ENCODE measurements around the gene PTGFR.

PTGFR gene, protein sequence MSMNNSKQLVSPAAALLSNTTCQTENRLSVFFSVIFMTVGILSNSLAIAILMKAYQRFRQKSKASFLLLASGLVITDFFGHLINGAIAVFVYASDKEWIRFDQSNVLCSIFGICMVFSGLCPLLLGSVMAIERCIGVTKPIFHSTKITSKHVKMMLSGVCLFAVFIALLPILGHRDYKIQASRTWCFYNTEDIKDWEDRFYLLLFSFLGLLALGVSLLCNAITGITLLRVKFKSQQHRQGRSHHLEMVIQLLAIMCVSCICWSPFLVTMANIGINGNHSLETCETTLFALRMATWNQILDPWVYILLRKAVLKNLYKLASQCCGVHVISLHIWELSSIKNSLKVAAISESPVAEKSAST

DNA sequence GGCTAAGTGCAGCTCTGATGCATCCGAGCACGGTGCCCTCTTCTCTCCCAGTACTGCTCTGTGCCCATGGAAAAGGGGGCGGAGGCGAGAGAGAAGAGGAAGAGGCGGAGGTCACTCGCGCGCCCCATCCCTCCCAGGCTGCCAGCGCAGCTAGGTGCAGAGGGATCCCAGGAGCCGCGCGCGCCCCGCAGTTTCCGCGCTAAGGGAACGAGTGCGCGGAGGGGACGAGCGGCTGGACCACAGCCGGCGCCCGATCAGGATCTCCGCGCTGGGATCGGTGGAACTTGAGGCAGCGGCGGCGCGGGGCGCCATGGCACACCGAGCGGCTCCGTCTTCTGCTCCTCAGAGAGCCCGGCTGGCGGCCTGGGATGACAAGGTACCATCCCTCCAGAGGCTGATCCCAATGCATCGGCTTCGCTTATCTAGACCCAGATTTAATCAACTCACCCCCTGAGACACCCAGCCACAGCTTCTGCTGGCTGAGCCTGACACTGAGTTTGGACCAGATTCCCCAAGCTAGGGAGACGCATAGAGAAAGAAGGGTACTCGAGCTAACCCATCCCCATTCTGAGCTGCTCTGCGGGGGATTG is at the start of gene PTGFR:
Gene PTGFR, plus strand, starts transcription at position 114 of the 590 bp plus-strand sequence. CDS start 1,770 bp downstream, outside the sequence.
- Histone ChIP-seq H3K79me2 (ENCODE audit: low read length) (no peaks in the 10 kb centered on the region), H4K20me1 (ENCODE audit: insufficient read depth, low read length) (no peaks in the 10 kb centered on the region), H3K4me3 (ENCODE audit: low read length) (no peak within 1 kb of the TSS), H3K9me3 (ENCODE audit: insufficient read depth, low read length) (no peaks in the 10 kb centered on the region), H3K27ac (ENCODE audit: low read length) (no peak within 1 kb of the TSS), H3K27me3 (ENCODE audit: low read depth, low read length) (no peaks in the 10 kb centered on the region), H3K36me3 (replicated peaks; ENCODE audit: low read depth, low read length) (no peaks in the 10 kb centered on the region), H3K4me1 (ENCODE audit: low read length) (no peaks in the 10 kb centered on the region), H3K9ac (ENCODE audit: low read length) (no peak within 1 kb of the TSS), H3K4me2 (ENCODE audit: low read length) (no peak within 1 kb of the TSS), H2AFZ (ENCODE audit: low read depth, low read length) (no peak within 1 kb of the TSS)
- TF ChIP-seq CTCF (IDR thresholded peaks at IDR 0.05; ENCODE audit: low read depth, low read length) (no peak), EZH2phosphoT487 (IDR thresholded peaks at IDR 0.05; ENCODE audit: low read depth) (no peak)

DNA sequence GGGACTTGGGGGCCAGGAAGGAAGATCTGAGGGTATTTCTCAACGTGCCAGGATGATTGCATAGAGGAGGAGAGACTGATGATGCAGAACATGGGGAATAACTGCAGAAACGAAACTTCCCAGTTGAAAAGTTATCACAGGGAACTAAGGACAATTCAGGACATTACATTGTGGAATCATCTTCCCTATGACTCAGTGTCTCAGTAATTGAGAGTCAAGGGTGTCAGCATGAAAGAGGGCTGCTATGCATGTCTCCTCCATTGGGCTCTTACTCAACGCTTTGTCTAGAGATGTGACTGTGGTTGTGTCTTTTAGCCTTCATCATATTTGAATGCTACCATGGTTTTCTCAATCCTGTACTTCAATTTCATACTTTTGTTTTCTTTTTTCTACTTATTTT is 48.9 kb upstream of the PTGFR start:
- Histone ChIP-seq H3K4me1 (ENCODE audit: low read length) (no peaks in the 10 kb centered on the region), H4K20me1 (ENCODE audit: insufficient read depth, low read length) (no peaks in the 10 kb centered on the region), H3K27me3 (ENCODE audit: low read depth, low read length) (no peaks in the 10 kb centered on the region), H3K9ac (ENCODE audit: low read length) (no peak overlapping the region), H3K79me2 (ENCODE audit: low read length) (no peaks in the 10 kb centered on the region), H3K27ac (ENCODE audit: low read length) (no peak overlapping the region), H3K4me3 (ENCODE audit: low read length) (no peak overlapping the region), H3K36me3 (replicated peaks; ENCODE audit: low read depth, low read length) (no peaks in the 10 kb centered on the region), H2AFZ (ENCODE audit: low read depth, low read length) (no peak overlapping the region), H3K4me2 (ENCODE audit: low read length) (no peak overlapping the region), H3K9me3 (ENCODE audit: insufficient read depth, low read length) (no peaks in the 10 kb centered on the region)
- TF ChIP-seq CTCF (IDR thresholded peaks at IDR 0.05; ENCODE audit: low read depth, low read length): no peak
- no peak for TF ChIP-seq EZH2phosphoT487 (IDR thresholded peaks at IDR 0.05; ENCODE audit: low read depth)

DNA sequence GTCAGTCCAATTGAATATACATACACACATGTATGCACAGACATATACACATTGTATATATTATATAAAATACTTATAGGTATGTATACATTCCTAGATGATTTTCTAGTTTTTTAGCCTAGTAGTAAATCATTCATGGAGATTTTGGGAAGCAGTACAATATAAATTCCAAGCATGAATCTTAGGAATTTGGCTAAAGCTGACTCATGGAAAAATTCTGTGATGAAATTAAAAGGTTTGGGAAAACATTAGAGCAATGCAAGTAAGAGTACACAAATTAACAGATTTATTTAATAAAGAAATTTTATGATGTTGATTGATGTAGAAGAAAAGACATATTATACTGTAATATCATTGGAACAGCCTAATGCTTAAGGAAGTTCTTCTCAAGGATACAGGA is 43.7 kb upstream of the PTGFR start:
- H3K79me2 ChIP-seq (ENCODE audit: low read length): no peaks in the 10 kb centered on the region
- no peaks in the 10 kb centered on the region for H3K36me3 ChIP-seq (replicated peaks; ENCODE audit: low read depth, low read length)
- no peaks in the 10 kb centered on the region for H3K4me1 ChIP-seq (ENCODE audit: low read length)
- H4K20me1 ChIP-seq (ENCODE audit: insufficient read depth, low read length): no peaks in the 10 kb centered on the region
- H3K9ac ChIP-seq (ENCODE audit: low read length): no peak overlapping the region
- no peak overlapping the region for H3K27ac ChIP-seq (ENCODE audit: low read length)
- no peak overlapping the region for H2AFZ ChIP-seq (ENCODE audit: low read depth, low read length)
- no peaks in the 10 kb centered on the region for H3K9me3 ChIP-seq (ENCODE audit: insufficient read depth, low read length)
- no peak overlapping the region for H3K4me3 ChIP-seq (ENCODE audit: low read length)
- TF ChIP-seq EZH2phosphoT487 (IDR thresholded peaks at IDR 0.05; ENCODE audit: low read depth) (no peak), CTCF (IDR thresholded peaks at IDR 0.05; ENCODE audit: low read depth, low read length) (no peak)
- H3K4me2 ChIP-seq (ENCODE audit: low read length): no peak overlapping the region
- H3K27me3 ChIP-seq (ENCODE audit: low read depth, low read length): no peaks in the 10 kb centered on the region

DNA sequence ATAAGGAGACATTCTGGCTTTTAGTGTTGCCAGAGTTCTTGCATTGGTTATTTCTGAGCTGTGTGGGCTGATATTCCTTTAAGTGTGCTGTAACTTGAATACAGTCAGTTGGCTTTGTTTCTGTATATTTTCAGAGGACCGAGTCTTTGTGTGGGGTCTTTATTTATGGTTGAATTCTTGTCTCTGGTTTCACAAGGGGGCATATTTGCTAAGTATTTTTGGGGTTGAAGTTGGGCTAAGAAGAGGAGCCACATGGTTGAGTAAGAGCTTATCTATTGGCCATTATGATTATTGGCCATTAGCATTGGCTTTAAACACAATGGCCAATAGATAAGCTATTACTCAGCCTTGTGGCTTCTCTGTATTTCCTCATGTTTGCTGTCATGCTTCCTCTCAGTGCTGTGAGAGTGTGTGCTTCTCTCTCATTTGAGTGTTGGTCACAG is 26.3 kb upstream of the PTGFR start:
- no peaks in the 10 kb centered on the region for H3K9me3 ChIP-seq (ENCODE audit: insufficient read depth, low read length)

More for the DNA sequence above, 26.3 kb upstream of the PTGFR start:
- H3K79me2 ChIP-seq (ENCODE audit: low read length): no peaks in the 10 kb centered on the region
- no peaks in the 10 kb centered on the region for H3K4me1 ChIP-seq (ENCODE audit: low read length)
- H3K4me2 ChIP-seq (ENCODE audit: low read length): no peak overlapping the region
- no peak overlapping the region for H3K27ac ChIP-seq (ENCODE audit: low read length)
- H3K9ac ChIP-seq (ENCODE audit: low read length): no peak overlapping the region
- no peaks in the 10 kb centered on the region for H3K36me3 ChIP-seq (replicated peaks; ENCODE audit: low read depth, low read length)
- no peak overlapping the region for H3K4me3 ChIP-seq (ENCODE audit: low read length)
- no peaks in the 10 kb centered on the region for H3K27me3 ChIP-seq (ENCODE audit: low read depth, low read length)
- TF ChIP-seq EZH2phosphoT487 (IDR thresholded peaks at IDR 0.05; ENCODE audit: low read depth): no peak
- TF ChIP-seq CTCF (IDR thresholded peaks at IDR 0.05; ENCODE audit: low read depth, low read length): no peak
- no peak overlapping the region for H2AFZ ChIP-seq (ENCODE audit: low read depth, low read length)
- H4K20me1 ChIP-seq (ENCODE audit: insufficient read depth, low read length): no peaks in the 10 kb centered on the region
